ENCODE measurements around the gene CLEC4M.
"Not testable (repeated sequence)": the region's sequence is repeated elsewhere in the genome, so short reads cannot be mapped to it uniquely, and the experiment has no call there.

The CLEC4M gene

DNA sequence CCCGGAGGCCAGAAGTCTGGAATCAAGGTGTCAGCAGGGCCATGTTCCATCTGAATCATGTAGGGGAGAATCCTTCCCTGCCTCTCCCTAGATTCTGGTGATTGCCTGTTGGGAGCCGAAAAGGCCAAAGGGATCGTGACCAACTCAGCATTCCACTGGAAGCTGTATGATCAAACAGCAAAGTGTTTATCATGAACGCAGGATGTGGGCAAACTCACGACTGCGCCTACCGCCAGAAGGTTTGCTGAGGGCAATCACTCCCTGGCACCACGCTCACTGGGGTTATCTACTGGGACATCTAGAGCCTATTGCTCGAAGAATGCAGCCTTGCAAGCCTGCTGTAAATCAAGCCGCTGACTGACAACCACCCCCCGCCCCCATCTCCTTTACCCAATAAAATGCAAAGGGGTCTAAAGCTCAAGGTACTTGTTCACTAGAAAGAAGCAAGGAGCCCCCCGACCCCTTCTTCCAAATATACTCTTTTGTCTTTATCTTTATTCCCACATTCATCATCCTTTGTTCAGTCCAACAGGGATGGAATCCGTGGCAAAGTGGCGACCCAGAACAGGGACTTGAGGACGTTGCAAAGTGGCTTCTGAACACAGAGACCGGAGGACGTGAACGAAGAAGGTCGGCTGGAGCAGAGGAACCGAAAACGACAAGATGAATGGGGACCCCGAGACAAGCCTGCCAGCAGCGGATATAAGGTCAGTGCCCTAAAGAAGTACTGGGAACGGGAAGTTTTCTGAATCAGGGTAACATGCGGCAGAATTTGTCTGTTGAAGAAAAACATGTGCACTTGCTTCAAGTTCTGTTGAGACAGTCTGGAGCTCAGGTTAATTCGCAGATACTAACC is 16.8 kb downstream of the CLEC4M start:
- DNase-seq: no peak

DNA sequence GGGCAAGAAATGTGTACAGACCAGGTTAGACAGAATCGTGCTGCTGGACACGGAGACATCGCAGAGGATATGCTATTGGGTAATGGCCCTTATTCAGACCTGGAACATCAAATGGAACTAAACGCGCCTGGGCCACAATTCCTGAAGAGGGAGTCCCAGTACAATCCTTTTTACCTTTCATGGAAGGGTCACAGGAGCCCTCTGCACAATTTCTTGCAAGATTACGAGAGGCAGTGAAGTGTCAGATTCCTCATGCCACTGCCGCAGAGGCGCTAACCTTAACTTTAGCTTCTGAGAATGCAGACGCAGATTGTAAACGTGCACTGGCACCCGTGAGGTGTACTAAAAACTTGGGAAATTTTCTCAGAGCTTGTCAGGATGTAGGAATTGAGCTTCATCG is 18.1 kb downstream of the CLEC4M start:
- no peak for DNase-seq

DNA sequence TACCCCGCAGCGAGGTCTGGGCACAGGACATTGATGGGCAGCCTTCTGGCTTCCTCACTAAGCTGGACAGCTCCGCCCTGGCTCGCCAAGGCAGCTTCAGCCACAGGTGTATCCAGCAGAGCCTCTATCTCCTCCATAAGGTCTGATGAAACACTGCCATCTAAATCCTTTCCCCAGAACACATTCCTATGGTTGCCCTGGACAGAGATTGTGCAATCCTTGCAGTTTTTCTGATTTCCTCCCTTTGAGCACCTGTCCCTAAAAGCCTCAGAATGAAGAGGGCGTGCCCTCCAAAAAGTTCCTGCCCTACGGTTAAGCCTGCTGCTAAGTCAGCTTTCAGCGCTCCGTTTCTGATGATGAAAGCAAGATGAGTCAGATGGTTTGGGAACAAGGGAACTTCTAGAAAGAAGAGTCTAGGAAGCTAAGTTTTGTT is 21.0 kb downstream of the CLEC4M start:
- no peak for DNase-seq

- no peak for DNase-seq
These were observed 21.8 kb downstream of the CLEC4M start for GRCh38 chr19:7784856-7785255.

DNA sequence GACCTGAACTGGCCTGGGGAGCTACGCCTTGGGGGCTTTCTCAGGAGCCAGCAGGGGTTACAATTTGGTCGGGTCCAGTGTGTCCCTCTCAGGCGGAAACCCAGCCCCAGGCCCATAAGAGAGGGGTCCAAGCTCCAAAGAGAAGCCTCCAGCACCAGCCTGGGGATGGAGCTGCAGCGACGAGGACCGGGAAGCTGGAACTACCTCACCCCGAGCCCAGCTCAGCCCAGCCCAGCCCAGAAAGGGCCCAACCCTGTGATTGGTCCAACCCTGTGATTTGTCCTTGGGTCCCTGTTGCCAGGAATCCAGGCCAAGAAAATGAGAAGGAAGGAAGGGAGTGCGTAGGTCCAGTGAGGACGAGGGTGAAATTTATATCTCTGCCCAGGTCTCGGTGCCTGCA is 24.1 kb downstream of the CLEC4M start:
- DNase-seq: no peak

- no peak for DNase-seq
These were observed 24.6 kb downstream of the CLEC4M start for GRCh38 chr19:7787602-7788177.

GRCh38 chr19:7788178-7788932 is 25.3 kb downstream of the CLEC4M start:
- DNase-seq: no peak

- no peak for DNase-seq
These were observed 25.9 kb downstream of the CLEC4M start for GRCh38 chr19:7788933-7789323.

DNA sequence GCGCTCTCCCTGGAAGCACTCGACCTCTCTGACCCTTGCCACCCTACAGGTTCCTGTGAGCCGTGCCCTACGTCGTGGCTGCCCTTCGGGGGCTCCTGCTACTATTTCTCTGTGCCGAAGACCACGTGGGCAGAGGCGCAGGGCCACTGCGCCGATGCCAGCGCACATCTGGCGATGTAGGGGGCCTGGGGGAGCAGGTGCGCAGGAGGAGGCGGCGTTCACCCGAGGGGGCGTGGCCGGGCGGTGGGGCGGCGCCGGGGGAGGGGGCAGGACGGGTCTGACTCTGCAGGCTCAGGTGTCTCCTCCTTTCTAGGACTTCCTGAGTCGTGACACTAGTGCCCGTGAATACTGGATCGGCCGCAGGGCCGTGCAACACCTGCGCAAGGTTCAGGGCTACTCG is 26.4 kb downstream of the CLEC4M start:
- DNase-seq: no peak

- DNase-seq: no peak
These were observed 27.4 kb downstream of the CLEC4M start for GRCh38 chr19:7790416-7790815.

- no peak for DNase-seq
These were observed 29.2 kb downstream of the CLEC4M start for GRCh38 chr19:7792281-7792680.

GRCh38 chr19:7792701-7793100 is 29.7 kb downstream of the CLEC4M start:
- not testable (repeated sequence) for DNase-seq

- no peak for DNase-seq
These were observed 30.4 kb downstream of the CLEC4M start for GRCh38 chr19:7793493-7793892.

DNA sequence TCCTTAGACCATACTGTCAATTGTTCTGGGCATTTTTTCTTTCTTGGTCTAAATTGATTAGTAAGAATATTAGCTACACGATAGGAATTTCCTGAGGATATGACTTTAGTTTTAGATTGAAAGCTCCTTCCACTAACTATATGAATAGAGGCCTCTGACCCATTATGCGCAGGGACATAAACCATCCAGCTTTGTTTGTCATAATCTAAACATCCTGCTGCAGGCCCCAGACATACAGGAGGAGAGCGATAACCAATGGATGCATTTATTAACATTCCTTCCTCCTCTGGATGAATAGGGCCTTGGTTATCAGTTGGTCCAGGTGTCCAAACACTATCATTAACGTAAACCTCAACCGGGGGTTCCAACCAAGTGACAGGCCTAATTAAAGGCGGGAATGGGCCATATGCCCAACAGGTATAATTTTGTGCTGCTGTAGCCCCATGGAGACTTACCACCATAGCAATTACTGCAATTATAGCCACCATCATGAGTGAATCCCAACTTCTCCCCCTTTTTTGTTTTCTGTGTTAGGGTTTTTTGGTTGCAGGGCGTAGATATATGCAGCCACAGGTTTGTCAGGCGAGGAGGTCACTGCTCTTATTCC is 32.6 kb downstream of the CLEC4M start:
- DNase-seq: no peak

GRCh38 chr19:7799640-7800355 is 36.8 kb downstream of the CLEC4M start:
- peak in 1 of 2 experiments; percentile 67 for DNase-seq

DNA sequence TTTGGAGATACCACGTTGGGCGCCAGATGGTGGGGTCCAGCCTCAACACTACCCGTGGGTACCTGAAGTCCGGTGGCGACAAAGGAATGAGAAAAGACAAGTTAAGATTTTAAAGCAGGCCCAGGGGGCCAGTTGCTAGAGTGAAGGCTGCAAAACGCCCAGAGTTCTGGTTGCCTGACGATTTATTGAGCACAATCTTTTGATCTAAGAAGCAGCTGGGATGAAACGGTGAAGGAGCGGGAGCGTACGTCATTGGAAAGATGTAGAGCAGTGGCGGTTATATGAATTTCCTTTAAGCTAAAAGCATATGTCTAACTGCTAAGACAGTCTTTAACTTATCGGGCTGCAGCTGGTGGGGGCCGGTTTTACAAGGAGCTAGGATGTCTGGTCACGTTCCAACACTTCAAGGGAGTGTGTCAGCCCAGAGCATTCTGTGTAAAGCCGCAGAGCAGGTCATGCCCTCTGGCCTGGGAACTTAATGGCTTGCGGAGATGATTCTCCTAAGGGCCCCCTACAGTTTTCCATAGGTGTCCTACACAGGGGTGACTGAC is 38.1 kb downstream of the CLEC4M start:
- no peak for DNase-seq

- no peak for DNase-seq
These were observed 43.2 kb downstream of the CLEC4M start for GRCh38 chr19:7806234-7806633.

DNA sequence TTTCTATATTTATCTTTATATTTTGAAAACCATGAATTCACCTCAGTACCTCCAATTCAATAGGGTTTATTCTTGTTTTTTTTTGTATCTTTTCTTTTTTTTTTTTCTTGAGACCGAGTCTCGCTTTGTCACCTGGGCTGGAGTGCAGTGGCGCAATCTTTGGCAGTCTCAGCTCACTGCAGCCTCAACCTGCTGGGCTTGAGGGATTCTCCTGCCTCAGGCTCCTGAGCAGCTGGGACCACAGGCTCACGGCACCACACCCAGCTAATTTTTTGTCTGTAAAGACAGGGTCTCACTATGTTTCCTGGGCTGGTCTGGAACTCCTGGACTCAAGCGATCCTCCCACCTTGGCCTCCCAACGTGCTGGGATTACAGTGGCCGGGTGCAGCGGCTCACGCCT is 43.8 kb downstream of the CLEC4M start:
- no peak for DNase-seq

GRCh38 chr19:7808108-7808507 is 45.1 kb downstream of the CLEC4M start:
- DNase-seq: no peak

GRCh38 chr19:7811989-7812388 is 48.9 kb downstream of the CLEC4M start:
- DNase-seq: no peak

GRCh38 chr19:7815325-7815724 is 52.3 kb downstream of the CLEC4M start:
- DNase-seq: no peak

DNA sequence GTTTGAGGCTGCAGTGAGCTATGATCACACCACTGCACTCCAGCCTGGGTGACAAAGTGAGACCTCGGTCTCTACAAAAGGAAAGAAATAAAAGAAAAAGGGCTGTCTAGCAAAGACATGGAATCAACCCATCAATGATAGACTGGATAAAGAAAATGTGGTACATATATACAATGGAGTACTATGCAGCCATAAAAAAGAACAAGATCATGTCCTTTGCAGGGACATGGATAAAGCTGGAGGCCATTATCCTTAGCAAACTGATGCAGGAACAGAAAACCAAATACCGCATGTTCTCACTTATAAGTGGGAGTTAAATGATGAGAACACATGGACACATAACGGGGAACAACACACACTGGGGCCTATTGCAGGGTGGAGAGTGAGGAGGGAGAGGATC is 53.0 kb downstream of the CLEC4M start:
- DNase-seq: not testable (repeated sequence)

Data from NCI-H526 (cell line).